ENCODE results near the gene TRIM62.

Gene TRIM62

DNA sequence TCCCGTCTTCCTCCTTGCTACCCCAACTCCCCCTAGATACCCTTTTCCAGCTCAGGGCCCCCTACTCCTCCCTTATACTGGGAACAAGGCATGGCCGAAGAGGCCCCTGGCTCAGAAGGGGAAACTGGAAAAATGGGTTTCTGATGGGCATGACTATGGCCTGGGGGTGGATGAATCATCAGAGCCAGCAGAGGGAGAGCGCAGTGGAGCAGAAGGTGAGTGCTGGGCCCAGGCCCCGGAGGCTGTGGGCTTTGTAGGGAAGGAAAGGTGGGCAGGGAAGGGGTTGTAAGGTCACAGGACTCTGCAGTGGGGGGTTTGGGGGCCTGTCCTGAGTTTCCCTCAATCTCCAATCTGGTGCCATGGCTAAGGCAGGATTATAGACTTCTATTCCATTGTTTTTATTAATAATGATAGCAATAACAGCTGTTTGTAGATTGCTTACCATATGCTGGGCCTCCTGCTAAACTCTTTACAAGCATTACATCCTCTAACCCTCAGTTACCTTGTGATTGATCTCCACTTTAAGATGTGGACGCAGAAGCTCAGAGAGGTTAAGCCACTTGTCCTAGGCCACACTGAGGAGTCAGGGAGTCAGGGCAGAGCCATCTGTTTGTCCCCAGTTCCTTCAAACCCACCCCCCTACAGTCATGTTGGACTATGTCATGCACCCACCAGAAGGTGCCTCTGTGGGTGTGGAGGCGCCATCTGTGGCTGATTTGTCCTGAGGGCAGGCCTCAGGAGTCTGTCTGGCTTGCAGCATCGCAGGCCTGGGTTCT is 38.2 kb upstream of the TRIM62 start:
- H4K8ac ChIP-seq (ENCODE audit: low read length), result no peak overlapping the region
- no peak overlapping the region for H3K9ac ChIP-seq (ENCODE audit: low read length)
- H3K23ac ChIP-seq (ENCODE audit: low read length in 2 of 2), result no peak overlapping the region
- H3K14ac ChIP-seq (ENCODE audit: low read length in 2 of 2), result no peak overlapping the region
- H2AK5ac ChIP-seq (ENCODE audit: low read length, severe bottlenecking), result no peak overlapping the region
- H2BK5ac ChIP-seq (ENCODE audit: low read depth, low read length, poor library complexity, severe bottlenecking), result no peak overlapping the region
- no peak overlapping the region for H2BK120ac ChIP-seq (ENCODE audit: low read depth, low read length)
- H2AFZ ChIP-seq (ENCODE audit: low read depth, low read length), result no peak overlapping the region
- H3K36me3 ChIP-seq (ENCODE audit: control insufficient read depth in 1 of 2, insufficient read depth in 2 of 2, low read depth in 1 of 2, low read length in 2 of 2), result no peaks in the 10 kb centered on the region
- no peak overlapping the region for H2BK15ac ChIP-seq (ENCODE audit: low read depth, poor library complexity, severe bottlenecking)
- no peak overlapping the region for H3K4me3 ChIP-seq (ENCODE audit: insufficient read depth in 1 of 2, low read depth in 1 of 2, low read length in 2 of 2)
- H3K9me3 ChIP-seq (ENCODE audit: control insufficient read depth, low read length), result peaks cover 11% of the 10 kb centered on the region
- no peak overlapping the region for H3K27ac ChIP-seq (ENCODE audit: low read length, poor library complexity, severe bottlenecking)
- peak; percentile 39 for DNase-seq
- H3K4me2 ChIP-seq (ENCODE audit: low read length, poor library complexity, severe bottlenecking), result no peak overlapping the region
- no peak overlapping the region for H4K91ac ChIP-seq (ENCODE audit: low read length)
- WGBS, result 84% methylated on average over 7 of the region's 7 CpGs
- peaks cover 13% of the 10 kb centered on the region for H3K4me1 ChIP-seq (ENCODE audit: control insufficient read depth, insufficient read depth, low read depth, low read length)
- no peak overlapping the region for H3K18ac ChIP-seq (ENCODE audit: low read depth in 1 of 2, low read length in 2 of 2)
- H3K79me1 ChIP-seq (replicated peaks; ENCODE audit: low read length, poor library complexity, severe bottlenecking), result no peaks in the 10 kb centered on the region
- H3K27me3 ChIP-seq (ENCODE audit: control insufficient read depth in 1 of 2, insufficient read depth in 1 of 2, low read length in 2 of 2), result no peaks in the 10 kb centered on the region
- H2BK12ac ChIP-seq (ENCODE audit: low read length in 2 of 2), result no peak overlapping the region
- no peak overlapping the region for H3K4ac ChIP-seq (ENCODE audit: low read depth in 1 of 2, low read length in 2 of 2)

DNA sequence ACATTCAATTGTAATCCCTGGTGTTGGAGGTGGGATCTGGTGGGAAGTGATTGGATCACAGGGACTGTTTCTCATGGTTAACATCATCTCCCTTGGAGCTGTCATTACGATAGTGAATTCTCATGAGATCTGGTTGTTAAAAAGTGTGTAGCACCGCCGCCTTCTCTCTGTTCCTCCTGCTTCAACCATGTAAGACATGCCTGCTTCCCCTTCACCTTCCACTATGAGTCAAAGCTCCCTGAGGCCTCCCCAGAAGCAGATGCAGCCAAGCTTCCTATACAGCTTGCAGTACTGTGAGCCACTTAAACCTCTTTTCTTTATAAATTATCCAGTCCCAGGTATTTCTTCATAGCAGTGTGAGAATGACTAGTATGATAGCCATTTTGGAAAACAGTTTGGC is 30.1 kb upstream of the TRIM62 start:
- Histone ChIP-seq H3K23ac (ENCODE audit: low read length in 2 of 2) (no peak overlapping the region), H2BK120ac (ENCODE audit: low read depth, low read length) (no peak overlapping the region), H3K27me3 (ENCODE audit: control insufficient read depth in 1 of 2, insufficient read depth in 1 of 2, low read length in 2 of 2) (peaks cover 0 to 2% of the 10 kb centered on the region in 2 experiments), H4K91ac (ENCODE audit: low read length) (no peak overlapping the region), H2BK5ac (ENCODE audit: low read depth, low read length, poor library complexity, severe bottlenecking) (no peak overlapping the region), H3K27ac (ENCODE audit: low read length, poor library complexity, severe bottlenecking) (no peak overlapping the region), H3K18ac (ENCODE audit: low read depth in 1 of 2, low read length in 2 of 2) (no peak overlapping the region), H3K36me3 (ENCODE audit: control insufficient read depth in 1 of 2, insufficient read depth in 2 of 2, low read depth in 1 of 2, low read length in 2 of 2) (no peaks in the 10 kb centered on the region), H3K9me3 (ENCODE audit: control insufficient read depth, low read length) (no peaks in the 10 kb centered on the region), H3K14ac (ENCODE audit: low read length in 2 of 2) (no peak overlapping the region), H3K4me1 (ENCODE audit: control insufficient read depth, insufficient read depth, low read depth, low read length) (no peaks in the 10 kb centered on the region), H3K4me2 (ENCODE audit: low read length, poor library complexity, severe bottlenecking) (no peak overlapping the region), H2AFZ (ENCODE audit: low read depth, low read length) (no peak overlapping the region), H3K4me3 (ENCODE audit: insufficient read depth in 1 of 2, low read depth in 1 of 2, low read length in 2 of 2) (no peak overlapping the region), H4K8ac (ENCODE audit: low read length) (no peak overlapping the region), H3K4ac (ENCODE audit: low read depth in 1 of 2, low read length in 2 of 2) (no peak overlapping the region), H2BK15ac (ENCODE audit: low read depth, poor library complexity, severe bottlenecking) (no peak overlapping the region), H3K79me1 (replicated peaks; ENCODE audit: low read length, poor library complexity, severe bottlenecking) (no peaks in the 10 kb centered on the region), H2AK5ac (ENCODE audit: low read length, severe bottlenecking) (no peak overlapping the region), H2BK12ac (ENCODE audit: low read length in 2 of 2) (no peak overlapping the region), H3K9ac (ENCODE audit: low read length) (no peak overlapping the region)
- no peak for DNase-seq
- 86% methylated on average over 2 of the region's 3 CpGs for WGBS

DNA sequence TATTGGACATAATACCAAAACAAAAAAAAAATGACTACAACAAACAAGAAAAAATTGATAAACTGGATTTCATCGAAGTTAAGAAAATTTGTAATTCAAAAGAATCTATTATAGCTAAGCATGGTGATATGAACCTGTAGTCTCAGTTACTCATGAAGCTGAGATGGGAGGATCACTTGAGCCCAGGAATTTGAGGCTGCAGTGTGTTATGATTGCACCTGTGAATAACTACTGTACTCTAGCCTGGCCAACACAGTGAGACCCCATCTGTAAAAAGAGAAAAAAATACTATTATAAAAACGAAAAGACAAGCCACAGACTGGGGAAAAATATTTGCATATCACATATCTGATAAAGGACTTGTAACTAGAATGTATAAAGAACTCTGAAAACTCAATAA is 24.5 kb upstream of the TRIM62 start:
- Histone ChIP-seq H2BK120ac (ENCODE audit: low read depth, low read length) (no peak overlapping the region), H3K9ac (ENCODE audit: low read length) (no peak overlapping the region), H3K4me2 (ENCODE audit: low read length, poor library complexity, severe bottlenecking) (no peak overlapping the region), H3K27ac (ENCODE audit: low read length, poor library complexity, severe bottlenecking) (no peak overlapping the region), H3K9me3 (ENCODE audit: control insufficient read depth, low read length) (peaks cover 5% of the 10 kb centered on the region), H3K36me3 (ENCODE audit: control insufficient read depth in 1 of 2, insufficient read depth in 2 of 2, low read depth in 1 of 2, low read length in 2 of 2) (no peaks in the 10 kb centered on the region), H2AK5ac (ENCODE audit: low read length, severe bottlenecking) (no peak overlapping the region), H2BK5ac (ENCODE audit: low read depth, low read length, poor library complexity, severe bottlenecking) (no peak overlapping the region), H4K91ac (ENCODE audit: low read length) (no peak overlapping the region), H3K14ac (ENCODE audit: low read length in 2 of 2) (no peak overlapping the region), H2BK15ac (ENCODE audit: low read depth, poor library complexity, severe bottlenecking) (no peak overlapping the region), H3K4me3 (ENCODE audit: insufficient read depth in 1 of 2, low read depth in 1 of 2, low read length in 2 of 2) (no peak overlapping the region), H3K23ac (ENCODE audit: low read length in 2 of 2) (no peak overlapping the region), H3K27me3 (ENCODE audit: control insufficient read depth in 1 of 2, insufficient read depth in 1 of 2, low read length in 2 of 2) (peaks cover 0 to 2% of the 10 kb centered on the region in 2 experiments), H2AFZ (ENCODE audit: low read depth, low read length) (no peak overlapping the region), H3K18ac (ENCODE audit: low read depth in 1 of 2, low read length in 2 of 2) (no peak overlapping the region), H2BK12ac (ENCODE audit: low read length in 2 of 2) (no peak overlapping the region), H3K4ac (ENCODE audit: low read depth in 1 of 2, low read length in 2 of 2) (no peak overlapping the region), H3K79me1 (replicated peaks; ENCODE audit: low read length, poor library complexity, severe bottlenecking) (no peaks in the 10 kb centered on the region), H4K8ac (ENCODE audit: low read length) (no peak overlapping the region), H3K4me1 (ENCODE audit: control insufficient read depth, insufficient read depth, low read depth, low read length) (no peaks in the 10 kb centered on the region)
- 100% methylated on average over 1 of the region's 2 CpGs for WGBS
- DNase-seq, result no peak

DNA sequence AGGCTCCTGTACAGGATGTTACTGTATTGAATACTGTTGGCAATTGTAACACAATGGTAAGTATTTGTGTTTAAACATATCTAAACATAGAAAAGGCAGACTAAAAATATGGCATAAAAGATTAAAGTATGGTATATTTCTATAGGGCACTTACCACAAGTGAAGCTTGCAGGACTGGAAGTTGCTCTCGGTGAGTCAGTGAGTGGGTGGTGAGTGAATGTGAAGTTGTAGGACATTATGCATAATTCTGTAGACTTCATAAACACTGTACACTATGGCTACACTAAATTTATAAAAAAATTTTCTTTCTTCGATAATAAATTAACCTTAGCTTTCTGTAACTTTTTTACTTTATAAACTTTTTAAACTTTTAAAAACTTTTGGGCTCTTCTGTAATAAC is 13.7 kb upstream of the TRIM62 start:
- H3K9ac ChIP-seq (ENCODE audit: low read length), result no peak overlapping the region
- H2AK5ac ChIP-seq (ENCODE audit: low read length, severe bottlenecking), result no peak overlapping the region
- H3K23ac ChIP-seq (ENCODE audit: low read length in 2 of 2), result no peak overlapping the region
- H3K27ac ChIP-seq (ENCODE audit: low read length, poor library complexity, severe bottlenecking), result no peak overlapping the region
- no peak overlapping the region for H4K91ac ChIP-seq (ENCODE audit: low read length)
- H2BK5ac ChIP-seq (ENCODE audit: low read depth, low read length, poor library complexity, severe bottlenecking), result no peak overlapping the region
- H3K4ac ChIP-seq (ENCODE audit: low read depth in 1 of 2, low read length in 2 of 2), result no peak overlapping the region
- H2BK15ac ChIP-seq (ENCODE audit: low read depth, poor library complexity, severe bottlenecking), result no peak overlapping the region
- H2AFZ ChIP-seq (ENCODE audit: low read depth, low read length), result no peak overlapping the region
- H3K4me3 ChIP-seq (ENCODE audit: insufficient read depth in 1 of 2, low read depth in 1 of 2, low read length in 2 of 2), result no peak overlapping the region
- H3K36me3 ChIP-seq (ENCODE audit: control insufficient read depth in 1 of 2, insufficient read depth in 2 of 2, low read depth in 1 of 2, low read length in 2 of 2), result no peaks in the 10 kb centered on the region
- no peak overlapping the region for H2BK120ac ChIP-seq (ENCODE audit: low read depth, low read length)
- no peak overlapping the region for H3K14ac ChIP-seq (ENCODE audit: low read length in 2 of 2)
- no peak overlapping the region for H4K8ac ChIP-seq (ENCODE audit: low read length)
- DNase-seq, result no peak
- no peaks in the 10 kb centered on the region for H3K9me3 ChIP-seq (ENCODE audit: control insufficient read depth, low read length)
- H3K4me1 ChIP-seq (ENCODE audit: control insufficient read depth, insufficient read depth, low read depth, low read length), result no peaks in the 10 kb centered on the region
- H3K27me3 ChIP-seq (ENCODE audit: control insufficient read depth in 1 of 2, insufficient read depth in 1 of 2, low read length in 2 of 2), result peaks cover 0 to 31% of the 10 kb centered on the region in 2 experiments
- no peak overlapping the region for H3K18ac ChIP-seq (ENCODE audit: low read depth in 1 of 2, low read length in 2 of 2)
- no peak overlapping the region for H2BK12ac ChIP-seq (ENCODE audit: low read length in 2 of 2)
- 91% methylated on average over 1 of the region's 2 CpGs for WGBS
- no peak overlapping the region for H3K4me2 ChIP-seq (ENCODE audit: low read length, poor library complexity, severe bottlenecking)
- no peaks in the 10 kb centered on the region for H3K79me1 ChIP-seq (replicated peaks; ENCODE audit: low read length, poor library complexity, severe bottlenecking)
